ENCODE measurements around the gene CCL23.

The CCL23 gene

DNA sequence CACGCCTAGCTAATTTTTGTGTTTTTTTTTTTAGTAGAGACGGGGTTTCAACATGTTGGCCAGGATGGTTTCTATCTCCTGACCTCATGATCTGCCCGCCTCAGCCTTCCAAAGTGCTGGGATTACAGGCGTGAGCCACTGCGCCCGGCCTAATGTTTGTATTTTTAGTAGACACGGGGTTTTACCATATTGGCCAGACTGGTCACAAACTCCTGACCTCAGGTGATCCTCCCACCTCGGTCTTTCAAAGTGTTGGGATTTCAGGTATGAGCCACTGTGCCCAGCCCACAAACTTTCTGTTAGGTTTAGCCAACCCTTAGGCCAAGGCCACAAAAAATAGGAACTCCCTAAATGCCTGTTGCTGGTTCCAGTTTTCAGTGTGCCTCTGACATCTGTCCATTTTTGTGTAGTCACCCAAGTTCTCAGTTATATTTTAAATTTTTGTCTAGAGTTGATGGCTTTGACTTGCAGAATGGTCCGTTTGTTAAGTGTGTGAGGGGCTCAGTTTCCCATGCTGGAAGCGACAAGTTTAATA lies 49.2 kb downstream of the CCL23 start:
- DNase-seq, result no peak

DNA sequence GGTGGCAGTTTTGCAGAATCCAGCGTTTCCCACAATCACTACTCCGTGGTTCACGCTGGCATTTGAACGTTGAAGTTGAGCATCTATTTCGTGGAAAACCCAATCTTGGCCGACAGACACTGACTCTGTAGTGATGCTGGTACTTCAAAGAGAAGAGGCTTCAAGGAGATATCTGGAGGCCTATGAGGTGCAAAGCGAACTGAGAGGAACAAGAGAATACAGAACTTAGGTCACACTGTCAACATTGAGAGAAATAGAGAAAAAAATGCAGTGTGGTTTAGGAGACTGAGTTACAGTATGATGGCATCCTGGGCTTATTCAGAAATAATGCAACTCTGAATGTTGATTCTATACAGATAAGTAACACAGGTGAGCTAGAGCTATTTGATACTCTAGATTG lies 52.5 kb downstream of the CCL23 start:
- no peak for DNase-seq

DNA sequence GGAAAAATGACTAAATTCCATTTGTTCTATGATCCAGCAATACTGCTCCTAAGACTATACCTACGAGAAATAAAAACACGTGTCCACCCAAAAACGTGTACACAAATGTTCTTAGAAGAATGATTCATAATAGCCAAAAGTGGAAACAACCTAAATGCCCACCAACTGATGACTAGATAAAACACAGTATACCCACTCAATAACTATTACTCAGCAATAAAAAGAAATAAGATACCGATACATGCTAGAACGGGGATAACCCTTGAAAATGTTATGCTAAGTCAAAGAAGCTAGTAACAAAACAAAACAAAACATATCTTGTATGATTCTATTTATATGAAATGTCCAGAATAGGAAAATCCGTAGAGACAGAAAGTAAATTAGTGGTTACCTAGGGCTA lies 54.1 kb downstream of the CCL23 start:
- no peak for DNase-seq

Measured in NCI-H1930 (cell line).